HG02610 (cell line): ENCODE measurements around the gene FAM13A.

ENCODE experiments used
- ATAC-seq: cut with Tn5 transposase; IDR thresholded peaks from one replicate; pipeline ENCODE4 v1.9.1; 2021; ENCODE audit warnings: mild to moderate bottlenecking, moderate library complexity; ENCODE audit not compliant: unreplicated experiment

Gene FAM13A

GRCh38 chr4:88792821-88793220, 264.2 kb downstream of the FAM13A start:
- ATAC-seq: no peak

GRCh38 chr4:88792268-88792781, 264.7 kb downstream of the FAM13A start:
- ATAC-seq: peak; percentile 95

- no peak for ATAC-seq
Measured at GRCh38 chr4:88791274-88791673, 265.7 kb downstream of the FAM13A start.

- ATAC-seq: no peak
Measured at GRCh38 chr4:88788895-88789294, 268.1 kb downstream of the FAM13A start.

GRCh38 chr4:88788424-88788823, 268.6 kb downstream of the FAM13A start:
- no peak for ATAC-seq

GRCh38 chr4:88786011-88786410, 271.0 kb downstream of the FAM13A start:
- ATAC-seq: no peak

GRCh38 chr4:88780389-88780788, 276.6 kb downstream of the FAM13A start:
- ATAC-seq: no peak

- ATAC-seq: no peak
Measured at GRCh38 chr4:88779431-88779830, 277.6 kb downstream of the FAM13A start.

GRCh38 chr4:88775529-88775928, 281.5 kb downstream of the FAM13A start:
- no peak for ATAC-seq

- ATAC-seq: no peak
Measured at GRCh38 chr4:88775026-88775425, 282.0 kb downstream of the FAM13A start.

GRCh38 chr4:88771883-88772450, 285.0 kb downstream of the FAM13A start:
- no peak for ATAC-seq

- ATAC-seq: no peak
Measured at GRCh38 chr4:88765729-88766128, 291.3 kb downstream of the FAM13A start.

- no peak for ATAC-seq
Measured at GRCh38 chr4:88763075-88763474, 293.9 kb downstream of the FAM13A start.

- ATAC-seq: no peak
Measured at GRCh38 chr4:88761861-88762523, 295.0 kb downstream of the FAM13A start.

- ATAC-seq: no peak
Measured at GRCh38 chr4:88761342-88761741, 295.6 kb downstream of the FAM13A start.

GRCh38 chr4:88759895-88760290, 297.1 kb downstream of the FAM13A start:
- ATAC-seq: no peak

- no peak for ATAC-seq
Measured at GRCh38 chr4:88759039-88759894, 297.7 kb downstream of the FAM13A start.

- no peak for ATAC-seq
Measured at GRCh38 chr4:88758264-88758663, 298.7 kb downstream of the FAM13A start.

- no peak for ATAC-seq
Measured at GRCh38 chr4:88757776-88758175, 299.2 kb downstream of the FAM13A start.

- no peak for ATAC-seq
Measured at GRCh38 chr4:88757067-88757466, 299.9 kb downstream of the FAM13A start.

- no peak for ATAC-seq
Measured at GRCh38 chr4:88756149-88756548, 300.8 kb downstream of the FAM13A start.

- ATAC-seq: no peak
Measured at GRCh38 chr4:88755454-88755853, 301.5 kb downstream of the FAM13A start.
